ENCODE results near the gene TMEM107. TPM values are rescaled to one million over a fixed set of nuclear protein-coding genes. Genes with fewer than 3 reads are reported as not detected.

The TMEM107 gene
- total RNA-seq, 2 experiments from 2014 or later, result 49.7 to 53.9 TPM

DNA sequence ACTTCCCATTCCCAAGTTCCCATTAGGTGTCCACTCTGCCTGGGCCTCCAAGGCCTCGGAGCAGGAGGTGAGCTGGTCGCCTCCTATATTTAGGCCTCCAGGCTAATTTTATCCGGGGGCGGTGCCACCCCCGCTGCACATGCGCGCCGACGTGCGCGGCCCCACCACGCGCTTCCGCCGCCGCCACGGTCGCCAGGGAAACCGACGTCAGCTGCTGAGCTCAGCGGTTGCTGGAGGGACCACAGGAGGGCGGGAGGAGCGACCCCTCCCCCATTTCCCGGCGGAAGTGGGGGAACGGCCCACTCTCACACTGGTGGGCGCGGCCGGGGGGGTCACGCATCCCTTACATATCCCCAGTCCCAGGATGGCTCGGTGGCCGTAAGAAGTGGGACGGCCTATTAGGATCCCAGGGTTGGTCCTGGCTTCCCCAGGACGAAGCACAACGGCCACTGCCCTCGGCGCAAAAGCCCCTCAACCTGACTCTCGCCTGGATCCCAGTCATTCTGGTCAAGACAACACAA is 25.0 kb downstream of the TMEM107 start:
- Mint-ChIP-seq H3K4me3 (peak overlapping the region; percentile 84), H3K9me3 (no peaks in the 10 kb centered on the region), H3K36me3 (ENCODE audit: low read depth) (peaks cover 48% of the 10 kb centered on the region), H3K4me1 (peaks cover 35% of the 10 kb centered on the region), H3K27me3 (no peaks in the 10 kb centered on the region), H3K27ac (peak overlapping the region; percentile 84)
- POLR2A ChIA-PET, result interaction anchor here (0.8 to 16.5 kb wide), 12 partner anchors 10 to 145 kb away, joined by 3 to 653 read pairs (median 6); partner anchors contain the start of genes AURKB, PFAS, SLC25A35 and TMEM107
- CTCF ChIA-PET, result interaction anchor here (1.0 to 3.4 kb wide), 5 partner anchors 13 to 78 kb away, joined by 3 to 22 read pairs (median 5); no protein-coding TSS in a partner anchor
- peak; percentile 92 for DNase-seq

DNA sequence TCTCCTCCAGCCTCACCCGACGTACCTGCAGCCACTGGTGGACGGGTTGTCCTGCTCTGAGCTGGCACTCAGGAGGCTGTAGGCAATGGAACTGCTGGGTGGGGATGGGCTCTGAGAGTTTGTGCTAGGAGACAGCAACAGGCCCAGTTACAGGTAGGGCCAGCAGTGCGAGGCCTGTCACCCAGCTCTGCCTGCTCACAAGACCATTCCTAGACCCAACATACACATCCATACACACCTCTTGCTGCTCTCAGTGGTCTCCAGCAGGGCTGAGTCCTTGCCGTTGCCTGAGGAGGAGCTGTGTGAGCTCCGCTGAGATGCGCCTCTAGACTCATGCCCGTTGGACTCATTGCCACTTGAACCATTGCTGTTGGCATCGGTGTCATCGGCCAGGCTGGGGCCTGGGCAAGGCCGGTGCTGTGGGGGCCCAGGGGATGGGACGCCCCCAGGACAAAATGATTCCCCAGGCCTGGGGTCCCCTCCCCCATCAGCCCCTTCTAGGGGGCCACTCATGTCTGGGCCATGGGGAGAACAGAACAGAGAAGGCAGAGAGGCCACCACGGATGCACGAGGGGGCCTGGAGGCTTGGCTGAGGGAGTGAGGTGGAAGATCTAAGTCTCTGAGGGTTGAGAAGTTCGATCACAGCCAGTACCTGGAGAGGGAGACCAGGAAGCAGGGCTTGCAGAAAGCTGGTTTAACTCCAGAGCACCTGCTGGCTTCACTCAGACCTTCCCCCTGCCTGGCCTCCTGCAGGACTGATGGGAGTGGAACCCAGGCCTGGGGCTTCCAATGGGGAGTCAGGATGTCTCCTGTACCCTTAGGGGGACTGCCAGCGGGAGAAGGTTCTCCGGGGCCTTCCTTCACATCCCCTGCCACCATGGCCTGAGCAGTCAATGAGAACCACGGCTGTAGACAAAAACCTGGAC is 25.7 kb downstream of the TMEM107 start:
- CTCF ChIA-PET, result interaction anchor here (1.0 to 3.4 kb wide), 5 partner anchors 12 to 77 kb away, joined by 3 to 22 read pairs (median 5); no protein-coding TSS in a partner anchor
- peak overlapping the region; percentile 84 for H3K27ac Mint-ChIP-seq
- H3K27me3 Mint-ChIP-seq, result no peaks in the 10 kb centered on the region
- peak overlapping the region; percentile 84 for H3K4me3 Mint-ChIP-seq
- H3K36me3 Mint-ChIP-seq (ENCODE audit: low read depth), result peaks cover 53% of the 10 kb centered on the region
- POLR2A ChIA-PET, result interaction anchor here (0.8 to 16.5 kb wide), 13 partner anchors 11 to 145 kb away, joined by 3 to 653 read pairs (median 5); partner anchors contain the start of genes AURKB, PFAS, SLC25A35 and TMEM107
- H3K9me3 Mint-ChIP-seq, result no peaks in the 10 kb centered on the region
- H3K4me1 Mint-ChIP-seq, result peaks cover 35% of the 10 kb centered on the region
- no peak for DNase-seq

DNA sequence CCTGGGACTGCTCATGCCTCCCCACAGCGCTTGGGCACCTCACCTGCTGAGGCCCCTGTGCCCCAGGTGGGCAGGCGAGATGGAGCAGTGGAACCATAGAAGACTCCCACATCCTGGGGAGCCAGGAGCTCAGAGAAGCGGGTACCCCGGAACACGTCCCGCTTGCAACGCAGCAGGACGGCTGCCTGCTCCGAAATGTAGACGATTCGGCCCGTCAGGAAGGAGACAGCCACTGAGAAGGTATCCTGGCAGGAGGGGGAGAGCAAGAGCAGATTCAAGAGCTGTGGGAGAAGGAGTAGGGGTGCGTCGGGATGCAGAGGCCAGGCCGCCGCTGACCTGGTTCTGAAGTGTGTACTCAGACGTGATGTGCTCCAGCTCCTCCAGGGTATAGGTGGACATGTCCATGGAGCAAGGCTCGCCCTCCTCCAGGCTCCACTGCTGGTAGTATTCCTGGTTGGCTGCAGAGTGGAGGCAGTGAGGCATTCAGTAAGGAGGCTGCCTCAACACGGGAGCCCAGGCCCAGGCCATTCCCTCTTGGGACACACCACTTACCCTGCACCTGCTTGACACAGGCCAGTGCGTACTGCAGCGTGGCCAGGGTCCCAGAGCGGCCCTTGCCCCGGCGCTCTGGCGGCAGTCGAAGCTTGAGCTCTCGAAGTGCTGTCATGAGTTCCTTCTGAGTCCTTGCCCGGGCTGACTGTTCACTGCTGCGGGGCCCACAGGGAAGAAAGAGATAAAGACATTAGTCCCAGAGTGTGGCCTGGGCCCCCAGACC is 26.6 kb downstream of the TMEM107 start:
- CTCF ChIA-PET, result interaction anchor here (0.6 to 3.4 kb wide), 3 partner anchors 11 to 98 kb away, joined by 3 to 22 read pairs (median 12); partner anchors contain the start of gene CTC1
- H3K4me1 Mint-ChIP-seq, result peaks cover 35% of the 10 kb centered on the region

DNA sequence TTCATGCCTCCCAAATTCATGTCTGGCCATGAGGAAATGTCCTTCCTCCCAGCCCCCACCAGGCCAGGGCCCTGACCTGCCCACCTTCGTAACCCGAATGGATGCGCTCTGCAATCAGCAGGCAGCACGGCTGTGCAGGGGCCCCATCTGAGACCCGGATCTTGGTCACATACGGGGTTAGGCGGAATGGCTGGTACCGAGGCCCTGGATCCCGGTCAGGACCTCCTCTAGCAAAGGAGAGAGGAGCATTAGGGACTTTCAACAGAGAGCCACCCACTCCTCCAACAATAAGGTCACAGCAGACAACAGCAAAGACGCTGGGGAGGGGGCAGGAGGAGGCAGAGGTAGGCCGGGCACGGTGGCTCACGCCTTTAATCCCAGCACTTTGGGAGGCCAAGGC is 27.6 kb downstream of the TMEM107 start:
- H3K36me3 Mint-ChIP-seq (ENCODE audit: low read depth), result peaks cover 65% of the 10 kb centered on the region
- no peaks in the 10 kb centered on the region for H3K9me3 Mint-ChIP-seq
- ChIA-PET CTCF (interaction anchor here (0.9 to 3.4 kb wide), 2 partner anchors 10 kb away, joined by 5 to 22 read pairs; no protein-coding TSS in a partner anchor), POLR2A (interaction anchor here (1.3 to 16.5 kb wide), 6 partner anchors 9 to 26 kb away, joined by 3 to 653 read pairs (median 17); partner anchors contain the start of genes TMEM107 and VAMP2)
- H3K4me1 Mint-ChIP-seq, result peaks cover 33% of the 10 kb centered on the region
- DNase-seq, result no peak
- no peak overlapping the region for H3K27ac Mint-ChIP-seq
- no peak overlapping the region for H3K4me3 Mint-ChIP-seq
- no peaks in the 10 kb centered on the region for H3K27me3 Mint-ChIP-seq

More for the DNA sequence above, 26.6 kb downstream of the TMEM107 start:
- peaks cover 58% of the 10 kb centered on the region for H3K36me3 Mint-ChIP-seq (ENCODE audit: low read depth)
- H3K9me3 Mint-ChIP-seq, result no peaks in the 10 kb centered on the region
- peak overlapping the region; percentile 16 for H3K27ac Mint-ChIP-seq
- H3K4me3 Mint-ChIP-seq, result peak overlapping the region; percentile 84
- POLR2A ChIA-PET, result interaction anchor here (0.6 to 16.5 kb wide), 4 partner anchors 10 to 60 kb away, joined by 3 to 653 read pairs (median 20); partner anchors contain the start of genes TMEM107 and VAMP2
- DNase-seq, result no peak
- H3K27me3 Mint-ChIP-seq, result no peaks in the 10 kb centered on the region

DNA sequence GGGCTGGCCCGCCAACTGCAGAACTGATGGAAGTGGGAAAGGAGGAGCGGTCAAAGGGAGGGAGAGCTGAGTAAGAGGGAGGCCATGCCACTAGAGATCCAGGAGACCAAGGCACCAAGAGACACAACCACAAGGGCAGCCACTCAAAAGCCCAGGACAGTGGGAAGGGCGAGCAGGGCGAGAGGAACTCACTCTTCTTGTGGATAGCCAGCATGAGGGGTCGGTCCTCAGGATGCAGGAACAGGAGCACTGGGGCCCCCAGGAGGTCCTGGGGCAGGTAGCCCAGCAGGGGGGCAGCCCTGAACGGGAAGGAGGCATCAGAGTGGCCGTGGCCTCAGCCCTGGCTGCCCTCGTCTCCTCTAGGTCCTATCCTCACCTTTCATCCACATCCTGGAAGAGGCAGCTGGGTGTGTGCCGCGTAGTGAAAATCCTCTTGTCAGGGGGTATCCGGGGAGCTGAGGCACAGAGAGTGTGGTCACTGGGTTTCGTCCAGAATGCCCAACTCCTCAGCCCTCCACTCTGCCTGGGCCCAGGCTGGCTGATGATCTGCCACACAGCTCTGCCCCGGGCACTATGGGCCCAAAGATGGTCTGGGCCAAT is 28.3 kb downstream of the TMEM107 start:
- Mint-ChIP-seq H3K4me1 (peaks cover 27% of the 10 kb centered on the region), H3K27ac (no peak overlapping the region), H3K36me3 (ENCODE audit: low read depth) (peaks cover 60% of the 10 kb centered on the region), H3K4me3 (no peak overlapping the region), H3K9me3 (no peaks in the 10 kb centered on the region), H3K27me3 (no peaks in the 10 kb centered on the region)
- ChIA-PET CTCF (interaction anchor here (0.9 kb wide), 1 partner anchor 9 kb away, joined by 5 read pairs; no protein-coding TSS in a partner anchor), POLR2A (interaction anchor here (1.3 to 4.3 kb wide), 4 partner anchors 9 to 25 kb away, joined by 3 to 37 read pairs (median 17); no protein-coding TSS in a partner anchor)
- no peak for DNase-seq

DNA sequence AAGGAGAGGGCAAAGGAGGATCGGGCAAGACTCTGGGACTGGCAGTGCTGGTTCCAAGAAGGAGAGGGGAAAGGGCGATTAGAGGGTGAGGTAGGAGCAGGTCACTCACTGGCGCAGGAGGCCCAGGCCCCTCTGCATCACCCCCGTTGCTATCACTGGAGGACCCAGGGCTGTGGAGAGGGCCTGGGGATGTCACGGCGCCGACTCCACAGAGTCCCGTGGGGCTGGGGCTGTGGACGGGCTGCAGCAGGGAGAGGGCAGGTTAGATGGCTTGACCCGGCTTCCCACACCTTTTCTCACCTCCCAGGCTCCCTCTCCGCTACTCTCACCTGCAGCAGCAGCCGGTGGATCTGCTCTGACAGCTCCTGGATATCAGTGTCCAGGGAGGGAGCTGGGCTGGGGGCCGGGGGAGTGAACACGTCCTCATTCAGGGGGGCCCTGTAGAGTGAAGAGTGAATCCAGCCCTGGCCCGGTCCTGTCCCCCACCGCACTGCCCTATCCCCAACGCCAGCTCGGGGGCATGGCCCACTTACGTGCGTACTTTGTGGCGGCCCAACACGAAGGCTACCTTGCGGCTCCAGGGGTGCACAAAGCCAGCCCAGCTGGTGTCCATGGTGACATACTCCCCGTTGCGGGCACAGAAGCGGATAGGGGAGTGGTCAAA is 28.9 kb downstream of the TMEM107 start:
- H3K9me3 Mint-ChIP-seq, result no peaks in the 10 kb centered on the region
- ChIA-PET CTCF (interaction anchor here (0.9 kb wide), 1 partner anchor 8 kb away, joined by 5 read pairs; no protein-coding TSS in a partner anchor), POLR2A (interaction anchor here (1.3 to 4.3 kb wide), 4 partner anchors 8 to 26 kb away, joined by 3 to 37 read pairs (median 17); no protein-coding TSS in a partner anchor)
- no peak for DNase-seq
- no peaks in the 10 kb centered on the region for H3K27me3 Mint-ChIP-seq
- H3K4me1 Mint-ChIP-seq, result peaks cover 20% of the 10 kb centered on the region
- H3K27ac Mint-ChIP-seq, result peak overlapping the region; percentile 40
- peaks cover 61% of the 10 kb centered on the region for H3K36me3 Mint-ChIP-seq (ENCODE audit: low read depth)
- no peak overlapping the region for H3K4me3 Mint-ChIP-seq

DNA sequence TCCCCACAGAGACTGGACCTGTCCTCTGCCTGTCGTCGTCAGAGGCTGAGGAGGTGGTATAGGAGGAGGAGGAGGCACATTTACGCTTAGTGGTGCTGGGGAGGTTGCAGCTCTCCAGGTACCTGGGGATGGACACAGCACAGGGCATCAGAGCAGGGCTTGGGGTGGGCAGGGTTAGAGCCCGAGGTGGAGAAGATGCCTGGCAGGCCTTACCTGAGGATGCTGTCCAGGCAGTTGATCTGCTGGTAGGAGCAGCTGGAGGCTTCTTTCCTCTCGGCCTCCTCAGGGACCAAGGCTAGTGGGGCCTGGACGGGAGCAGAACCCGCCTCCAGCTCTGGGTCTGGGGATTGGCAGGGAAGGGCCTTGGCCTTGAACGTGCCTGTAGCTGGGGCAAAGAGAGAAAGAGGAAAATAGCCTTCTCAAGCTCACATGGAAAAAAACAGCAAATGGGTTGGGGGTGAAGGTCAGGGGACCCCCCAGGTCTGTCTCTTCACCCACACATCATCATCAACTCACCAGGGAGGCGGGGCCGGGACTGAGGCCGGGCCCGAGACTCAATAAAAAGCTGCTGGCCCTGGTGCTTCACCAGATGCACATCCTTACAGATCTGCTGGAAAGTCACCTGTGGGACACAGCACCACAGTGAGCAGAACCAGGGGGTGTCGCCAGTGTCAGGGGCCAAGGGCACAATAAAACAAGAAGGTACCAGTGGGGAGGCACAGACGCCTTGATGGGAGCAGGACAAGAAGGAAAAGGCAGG is 29.6 kb downstream of the TMEM107 start:
- CTCF ChIA-PET, result no interaction called here
- no peaks in the 10 kb centered on the region for H3K9me3 Mint-ChIP-seq
- H3K27ac Mint-ChIP-seq, result peak overlapping the region; percentile 40
- H3K4me3 Mint-ChIP-seq, result no peak overlapping the region
- H3K36me3 Mint-ChIP-seq (ENCODE audit: low read depth), result peaks cover 67% of the 10 kb centered on the region
- no peak for DNase-seq
- H3K4me1 Mint-ChIP-seq, result peaks cover 16% of the 10 kb centered on the region
- no peaks in the 10 kb centered on the region for H3K27me3 Mint-ChIP-seq
- POLR2A ChIA-PET, result interaction anchor here (3.2 to 4.1 kb wide), 2 partner anchors 11 to 27 kb away, joined by 15 to 19 read pairs; no protein-coding TSS in a partner anchor

DNA sequence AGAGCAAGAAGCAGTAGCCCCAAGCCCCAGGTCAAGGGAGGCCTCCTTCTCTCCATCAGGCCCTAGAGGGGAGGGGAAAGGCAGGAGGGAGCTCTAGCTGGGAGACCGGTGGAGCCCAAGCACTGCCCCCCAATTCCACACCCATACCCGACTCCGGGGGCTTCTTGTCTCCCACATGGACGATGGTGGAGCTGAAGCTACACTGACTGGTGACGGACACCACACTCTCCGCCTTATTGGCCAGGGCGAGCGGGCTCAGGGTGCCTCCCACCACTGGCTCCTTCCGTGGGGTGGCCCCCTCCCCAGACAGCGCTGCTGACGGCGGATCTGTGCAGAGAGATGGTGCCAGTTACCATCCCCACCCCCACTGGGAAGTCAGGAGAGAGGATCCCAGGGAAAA is 30.4 kb downstream of the TMEM107 start:
- Mint-ChIP-seq H3K4me3 (no peak overlapping the region), H3K27me3 (no peaks in the 10 kb centered on the region), H3K9me3 (no peaks in the 10 kb centered on the region), H3K27ac (no peak overlapping the region), H3K36me3 (ENCODE audit: low read depth) (peaks cover 75% of the 10 kb centered on the region), H3K4me1 (peaks cover 12% of the 10 kb centered on the region)
- ChIA-PET CTCF (no interaction called here), POLR2A (interaction anchor here (3.2 to 4.1 kb wide), 2 partner anchors 12 to 28 kb away, joined by 15 to 19 read pairs; no protein-coding TSS in a partner anchor)
- no peak for DNase-seq

DNA sequence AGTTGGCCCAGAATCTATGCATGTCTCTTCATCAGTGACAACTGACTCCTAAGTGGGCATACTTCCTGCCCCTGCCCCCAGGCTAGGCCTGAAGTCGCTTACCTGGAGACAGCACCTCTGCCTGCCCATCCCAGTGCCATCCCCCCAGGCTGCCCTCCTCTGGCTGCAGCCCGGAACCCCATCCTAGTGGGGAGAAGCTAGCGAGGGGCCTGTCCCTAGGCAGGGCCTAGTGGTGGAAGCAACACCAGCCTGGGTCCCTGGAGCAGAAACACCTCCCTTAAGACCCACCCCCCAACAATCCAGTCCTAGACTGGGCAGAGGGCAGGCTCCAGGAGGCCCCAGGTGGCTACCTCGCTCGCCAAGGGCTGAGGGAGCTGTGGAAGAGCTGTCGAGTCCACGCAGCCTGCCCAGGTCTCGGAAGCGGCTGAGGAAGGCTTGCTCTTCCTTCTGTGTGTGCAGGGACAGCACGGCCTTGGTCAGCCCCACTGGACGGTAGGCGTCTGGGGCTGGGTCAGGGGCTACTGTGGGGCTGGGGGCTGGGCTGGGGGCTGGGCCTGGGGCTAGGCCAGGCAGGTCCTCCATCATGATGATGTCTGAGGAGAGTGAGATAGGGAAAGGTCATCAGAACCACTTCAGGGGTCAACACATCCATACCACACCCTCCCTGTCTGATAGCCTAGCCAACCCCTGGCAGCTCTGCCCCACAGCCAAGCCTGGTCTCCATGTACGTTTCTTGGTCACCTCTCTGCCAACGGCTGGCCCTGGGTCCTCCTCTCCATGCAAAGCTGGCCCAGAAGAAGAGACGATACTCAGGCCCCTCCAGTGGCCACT is 31.6 kb downstream of the TMEM107 start:
- no peak overlapping the region for H3K27ac Mint-ChIP-seq
- no peak overlapping the region for H3K4me3 Mint-ChIP-seq
- H3K4me1 Mint-ChIP-seq, result peaks cover 2% of the 10 kb centered on the region
- peaks cover 68% of the 10 kb centered on the region for H3K36me3 Mint-ChIP-seq (ENCODE audit: low read depth)
- H3K27me3 Mint-ChIP-seq, result no peaks in the 10 kb centered on the region
- DNase-seq, result no peak
- CTCF ChIA-PET, result no interaction called here
- H3K9me3 Mint-ChIP-seq, result no peaks in the 10 kb centered on the region
- POLR2A ChIA-PET, result interaction anchor here (1.8 to 4.1 kb wide), 2 partner anchors 20 to 29 kb away, joined by 4 to 19 read pairs; no protein-coding TSS in a partner anchor

DNA sequence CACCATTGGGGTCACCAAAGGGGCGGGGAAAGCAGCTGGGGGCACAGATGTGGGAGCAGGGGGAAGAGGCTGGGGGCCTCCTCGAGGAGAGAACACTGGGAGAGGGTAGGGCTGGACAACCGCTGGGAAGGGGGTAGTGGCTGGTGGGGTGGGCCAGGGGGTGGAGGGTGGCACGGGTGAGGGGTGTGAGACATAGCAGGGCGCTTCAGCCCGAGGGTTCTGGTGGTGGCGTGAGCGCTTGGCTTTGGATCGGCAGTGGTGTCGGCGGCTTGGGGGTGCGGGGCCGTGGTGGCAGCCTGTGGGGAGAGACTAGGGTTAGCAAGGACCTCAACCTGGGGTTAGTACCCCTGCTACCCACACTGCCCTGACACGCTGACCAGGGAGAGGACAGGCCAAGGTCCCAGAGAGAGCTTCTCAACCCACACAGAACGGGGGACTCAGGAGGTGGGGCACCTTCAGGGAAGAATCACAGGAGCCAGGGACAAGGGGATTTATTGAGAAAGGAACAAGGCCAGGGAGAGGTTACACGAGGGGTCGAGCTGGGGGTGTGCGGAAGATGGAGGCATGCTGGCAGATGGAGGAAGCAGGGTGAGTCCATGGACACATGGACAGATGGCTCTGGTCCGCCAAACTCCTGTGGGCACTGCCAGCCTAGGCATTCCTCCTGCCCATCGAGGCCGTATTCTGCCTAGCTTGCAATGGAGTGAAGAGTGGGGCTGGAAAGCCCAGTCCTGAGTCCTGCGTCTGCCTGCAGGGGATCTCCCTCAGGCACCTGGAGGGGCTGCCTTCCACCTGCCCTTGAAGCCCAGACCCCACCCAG is 32.4 kb downstream of the TMEM107 start:
- no peaks in the 10 kb centered on the region for H3K27me3 Mint-ChIP-seq

More for the DNA sequence above, 32.4 kb downstream of the TMEM107 start:
- Mint-ChIP-seq H3K4me1 (no peaks in the 10 kb centered on the region), H3K9me3 (no peaks in the 10 kb centered on the region), H3K36me3 (ENCODE audit: low read depth) (peaks cover 61% of the 10 kb centered on the region), H3K4me3 (no peak overlapping the region), H3K27ac (no peak overlapping the region)
- ChIA-PET CTCF (no interaction called here), POLR2A (interaction anchor here (1.1 to 6.9 kb wide), 4 partner anchors 12 to 103 kb away, joined by 4 to 62 read pairs (median 6); no protein-coding TSS in a partner anchor)
- no peak for DNase-seq

All from activated CD4-positive, alpha-beta memory T cell treated with anti-CD3 and anti-CD28 coated beads, Interleukin-2, amount 10 ng/mL, durations not matched to agents 7 days and 5 days (primary cell).